ENCODE results near the gene TMEM131L. TPM values are rescaled to one million over a fixed set of nuclear protein-coding genes. Genes with fewer than 3 reads are reported as not detected.

The TMEM131L gene
- total RNA-seq, 1 experiment from 2014 or later = 19.7 TPM

DNA sequence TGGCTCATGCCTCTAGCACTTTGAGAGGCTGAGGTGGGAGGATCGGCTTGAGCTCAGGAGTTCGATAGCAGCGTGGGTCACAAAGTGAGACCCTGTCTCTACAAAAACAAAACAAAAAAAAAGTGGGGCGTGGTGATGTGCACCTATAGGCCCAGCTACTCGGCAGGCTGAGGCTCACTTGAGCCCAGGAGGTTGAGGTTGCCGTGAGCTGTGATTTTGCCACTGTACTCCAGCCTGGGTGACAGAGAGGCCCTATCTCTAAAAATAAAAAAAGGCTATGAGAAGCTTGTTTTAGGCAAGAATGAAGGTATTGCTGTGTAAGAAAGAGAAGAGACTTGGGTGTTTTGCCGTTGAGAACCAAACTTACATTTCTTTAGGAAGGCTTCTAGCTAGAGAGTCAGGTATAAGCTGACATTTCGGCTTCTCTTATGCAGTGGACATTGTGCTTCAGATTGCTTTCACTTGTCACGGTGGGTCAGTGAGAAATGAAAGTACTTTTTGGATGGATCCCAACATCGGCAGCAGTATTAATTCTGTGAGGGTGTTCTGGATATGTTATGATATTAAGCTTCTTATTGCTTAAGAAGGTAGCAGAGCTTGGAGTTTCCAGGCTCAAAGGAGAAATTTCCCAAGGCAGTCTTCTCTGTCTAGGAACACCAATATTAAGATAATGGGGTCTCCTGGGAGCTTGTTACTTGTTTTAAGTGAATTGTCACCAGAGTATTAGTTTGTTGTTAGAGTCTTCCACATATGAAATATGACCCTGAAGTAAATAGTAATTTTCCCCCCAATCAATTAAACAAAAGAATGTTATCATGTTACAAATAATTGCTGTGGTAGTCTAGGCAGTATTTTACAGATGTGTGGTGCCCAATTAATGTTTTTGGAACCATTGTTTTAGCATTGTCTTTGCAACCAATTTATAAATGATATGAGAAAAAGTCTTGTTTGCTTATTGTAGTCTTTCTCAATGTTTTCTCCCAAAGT is 17.6 kb downstream of the TMEM131L start:
- ChIA-PET RAD21 (ENCODE audit: low non-redundant PET in 1 of 2, low total read pairs in 2 of 2, uncharacterized antibody in 2 of 2, unreplicated experiment in 2 of 2) (no interaction called here), POLR2A (interaction anchor here (1.3 kb wide), 1 partner anchor 9 kb away, joined by 4 read pairs; no protein-coding TSS in a partner anchor), CTCF (interaction anchor here (1.0 kb wide), 1 partner anchor 90 kb away, joined by 3 read pairs; no protein-coding TSS in a partner anchor)
- intact Hi-C loops (cut with micrococcal nuclease) = no loop called here
- H3K36me3 ChIP-seq (ENCODE audit: control insufficient read depth in 1 of 2, insufficient read depth in 2 of 2, low read length in 2 of 2) = no peaks in the 10 kb centered on the region
- no peaks in the 10 kb centered on the region for H4K20me1 ChIP-seq (ENCODE audit: insufficient read depth)
- peaks cover 28 to 44% of the 10 kb centered on the region in 2 experiments for H3K4me1 ChIP-seq (ENCODE audit: control insufficient read depth in 1 of 2, insufficient read depth in 2 of 2, low read length in 2 of 2)
- TF ChIP-seq SRF (IDR thresholded peaks at IDR 0.05; ENCODE audit: low read depth) = no peak
- TF ChIP-seq JUND (IDR thresholded peaks at IDR 0.05) = no peak
- TF ChIP-seq TCF7L2 (IDR thresholded peaks at IDR 0.05; ENCODE audit: borderline replicate concordance, extremely low read depth, insufficient read depth, insufficient read length) = no peak
- TF ChIP-seq POLR2A (IDR thresholded peaks at IDR 0.05; ENCODE audit: borderline replicate concordance, extremely low read depth, insufficient read depth, insufficient read length) = no peak
- TF ChIP-seq, protein P1, sequence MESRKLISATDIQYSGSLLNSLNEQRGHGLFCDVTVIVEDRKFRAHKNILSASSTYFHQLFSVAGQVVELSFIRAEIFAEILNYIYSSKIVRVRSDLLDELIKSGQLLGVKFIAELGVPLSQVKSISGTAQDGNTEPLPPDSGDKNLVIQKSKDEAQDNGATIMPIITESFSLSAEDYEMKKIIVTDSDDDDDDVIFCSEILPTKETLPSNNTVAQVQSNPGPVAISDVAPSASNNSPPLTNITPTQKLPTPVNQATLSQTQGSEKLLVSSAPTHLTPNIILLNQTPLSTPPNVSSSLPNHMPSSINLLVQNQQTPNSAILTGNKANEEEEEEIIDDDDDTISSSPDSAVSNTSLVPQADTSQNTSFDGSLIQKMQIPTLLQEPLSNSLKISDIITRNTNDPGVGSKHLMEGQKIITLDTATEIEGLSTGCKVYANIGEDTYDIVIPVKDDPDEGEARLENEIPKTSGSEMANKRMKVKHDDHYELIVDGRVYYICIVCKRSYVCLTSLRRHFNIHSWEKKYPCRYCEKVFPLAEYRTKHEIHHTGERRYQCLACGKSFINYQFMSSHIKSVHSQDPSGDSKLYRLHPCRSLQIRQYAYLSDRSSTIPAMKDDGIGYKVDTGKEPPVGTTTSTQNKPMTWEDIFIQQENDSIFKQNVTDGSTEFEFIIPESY (IDR thresholded peaks at IDR 0.05; ENCODE audit: extremely low read depth, insufficient replicate concordance, low read length) = no peak
- TF ChIP-seq EZH2 (IDR thresholded peaks at IDR 0.05) = no peak
- no peak for TF ChIP-seq CEBPB (IDR thresholded peaks at IDR 0.05; ENCODE audit: low read depth)
- TF ChIP-seq, protein P2, sequence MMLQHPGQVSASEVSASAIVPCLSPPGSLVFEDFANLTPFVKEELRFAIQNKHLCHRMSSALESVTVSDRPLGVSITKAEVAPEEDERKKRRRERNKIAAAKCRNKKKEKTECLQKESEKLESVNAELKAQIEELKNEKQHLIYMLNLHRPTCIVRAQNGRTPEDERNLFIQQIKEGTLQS (IDR thresholded peaks at IDR 0.05) = no peak
- TF ChIP-seq RAD21 (IDR thresholded peaks at IDR 0.05; ENCODE audit: low read depth) = no peak
- H3K4me3 ChIP-seq (replicated peaks in 1 of 2; ENCODE audit: low read depth in 1 of 2, low read length in 2 of 2) = no peak overlapping the region
- no peak overlapping the region for H3K9ac ChIP-seq (ENCODE audit: low read length)
- DNase-seq (ENCODE audit: low read depth, low spot score) (no peak), ATAC-seq (no peak)
- BruUV-seq (replicated peaks) = no TSS peak
- H3K79me2 ChIP-seq (ENCODE audit: insufficient read depth, low read length) = peaks cover 34% of the 10 kb centered on the region
- no peaks in the 10 kb centered on the region for H3K9me3 ChIP-seq (ENCODE audit: control insufficient read depth in 1 of 2, insufficient read depth in 1 of 2, low read depth in 1 of 2, low read length in 2 of 2)
- no peaks in the 10 kb centered on the region for H3K9me2 ChIP-seq (ENCODE audit: insufficient read depth)
- no peak overlapping the region for H3K4me2 ChIP-seq (ENCODE audit: low read length)
- H3K27ac ChIP-seq (ENCODE audit: low read depth, low read length) = no peak overlapping the region
- H3K27me3 ChIP-seq (ENCODE audit: insufficient read depth, low read length) = no peaks in the 10 kb centered on the region
- no peak overlapping the region for H2AFZ ChIP-seq (ENCODE audit: low read depth, low read length, poor library complexity, severe bottlenecking)
